Kidney (tissue), 14 donors: ENCODE results near the gene PSEN1. TPM values are rescaled to one million over a fixed set of nuclear protein-coding genes. Genes with fewer than 3 reads are reported as not detected.

Experiments
- DNase-seq, 5 donors: peaks; one replicate each; pipeline ENCODE4 v3.0.0-alpha.2; 2013 to 2020
- FAIRE-seq: peaks from 2 replicates; lab custom pipeline; 2012; peaks lifted over from hg19 to GRCh38; lab: Jason Lieb, UNC
- H3K27ac ChIP-seq, 2 donors: one replicate each; pipeline ENCODE4 v1.7.0; 2013; ENCODE audit warnings: low read depth in 2 of 2, low read length in 2 of 2, inconsistent platforms in 1 of 2
- H3K27me3 ChIP-seq: one replicate; pipeline ENCODE4 v1.7.1; 2013; ENCODE audit warnings: low read length, inconsistent platforms; ENCODE audit not compliant: control insufficient read depth, insufficient read depth
- H3K36me3 ChIP-seq, 3 donors: one replicate each; pipeline versions ENCODE4 v1.7.0 to v1.7.1; 2013; ENCODE audit warnings: low read length in 3 of 3, control low read depth in 1 of 3, inconsistent platforms in 1 of 3; ENCODE audit not compliant: insufficient read depth in 3 of 3, control insufficient read depth in 2 of 3
- H3K4me1 ChIP-seq, 3 donors: one replicate each; pipeline versions ENCODE4 v1.7.0 to v1.7.1; 2013; ENCODE audit warnings: low read length in 3 of 3, inconsistent platforms in 1 of 3, low read depth in 1 of 3; ENCODE audit not compliant: control insufficient read depth in 2 of 3, insufficient read depth in 2 of 3
- H3K4me3 ChIP-seq, 3 donors: one replicate each; pipeline versions ENCODE4 v1.7.0 to v1.8.1; 2013; ENCODE audit warnings: low read length in 3 of 3, control low read depth in 1 of 3, inconsistent platforms in 1 of 3
- H3K9ac ChIP-seq, 3 donors: one replicate each; pipeline versions ENCODE4 v1.7.0 to v1.7.1; 2013; ENCODE audit warnings: low read length in 3 of 3, control low read depth in 1 of 3, inconsistent platforms in 1 of 3
- H3K9me3 ChIP-seq, 3 donors: one replicate each; pipeline versions ENCODE4 v1.7.0 to v1.7.1; 2013; ENCODE audit warnings: low read length in 3 of 3, control low read depth in 1 of 3, inconsistent platforms in 1 of 3; ENCODE audit not compliant: control insufficient read depth in 2 of 3, insufficient read depth in 1 of 3
- intact Hi-C: fragments of 100-400 bp; cut with DNase I; formaldehyde crosslinking; loops from one replicate; pipeline ENCODE4 v1.11.1; 2022
- polyA plus RNA-seq: library from polyadenylated mRNA; stranded (reverse); fragments of 350-450 nt; fragmentation: Illumina TruSeq; extraction: RNeasy Lipid Tissue Mini Kit (QIAGEN cat#74804); gene quantifications from one replicate; pipeline ENCODE4 v1.2.3, GENCODE V29; 2014; ENCODE audit warnings: low read depth, low replicate concordance; ENCODE audit not compliant: insufficient read depth
- total RNA-seq: library from RNA; stranded (reverse); fragmentation: NEBNext Ultra II Directional; extraction: Animal tissue kit (Norgen Biotek cat#: 25700); gene quantifications from one replicate; pipeline ENCODE4 v1.2.1, GENCODE V29; 2021
- TF ChIP-seq, protein P1 (sequence below): IDR thresholded peaks from 3 replicates; pipeline ENCODE4 v1.5.1; 2012; ENCODE audit warnings: mild to moderate bottlenecking, moderate library complexity, borderline replicate concordance; ENCODE audit not compliant: insufficient read depth; ENCODE audit errors: extremely low read depth
- donor health status: control.
- donor health status: control.
- donor health status: control.
- donor health status: control.
- donor health status: control.
- donor health status: DM: yes; HTN: yes; CAD: no.
- donor health status: Normal renal cell carcinoma (clear cell type).

PSEN1 gene
- total and polyA plus RNA-seq, 2 donors from 2014 or later: 33.5 to 68.6 TPM

- H3K36me3 ChIP-seq: peaks cover 9 to 47% (median 20%) of the 10 kb centered on the region in 3 donors
- H3K4me1 ChIP-seq: no peaks in the 10 kb centered on the region
- intact Hi-C loops: no loop called here
- TF ChIP-seq, protein P1, sequence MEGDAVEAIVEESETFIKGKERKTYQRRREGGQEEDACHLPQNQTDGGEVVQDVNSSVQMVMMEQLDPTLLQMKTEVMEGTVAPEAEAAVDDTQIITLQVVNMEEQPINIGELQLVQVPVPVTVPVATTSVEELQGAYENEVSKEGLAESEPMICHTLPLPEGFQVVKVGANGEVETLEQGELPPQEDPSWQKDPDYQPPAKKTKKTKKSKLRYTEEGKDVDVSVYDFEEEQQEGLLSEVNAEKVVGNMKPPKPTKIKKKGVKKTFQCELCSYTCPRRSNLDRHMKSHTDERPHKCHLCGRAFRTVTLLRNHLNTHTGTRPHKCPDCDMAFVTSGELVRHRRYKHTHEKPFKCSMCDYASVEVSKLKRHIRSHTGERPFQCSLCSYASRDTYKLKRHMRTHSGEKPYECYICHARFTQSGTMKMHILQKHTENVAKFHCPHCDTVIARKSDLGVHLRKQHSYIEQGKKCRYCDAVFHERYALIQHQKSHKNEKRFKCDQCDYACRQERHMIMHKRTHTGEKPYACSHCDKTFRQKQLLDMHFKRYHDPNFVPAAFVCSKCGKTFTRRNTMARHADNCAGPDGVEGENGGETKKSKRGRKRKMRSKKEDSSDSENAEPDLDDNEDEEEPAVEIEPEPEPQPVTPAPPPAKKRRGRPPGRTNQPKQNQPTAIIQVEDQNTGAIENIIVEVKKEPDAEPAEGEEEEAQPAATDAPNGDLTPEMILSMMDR: no peak
- no peak overlapping the region for H3K27ac ChIP-seq
- H3K27me3 ChIP-seq: no peaks in the 10 kb centered on the region
- H3K9me3 ChIP-seq: no peaks in the 10 kb centered on the region
- no peak overlapping the region for H3K4me3 ChIP-seq
- no peak for FAIRE-seq
- H3K9ac ChIP-seq: no peak overlapping the region
- DNase-seq: no peak
Observed at GRCh38 chr14:73100334-73100733, 36.0 kb upstream of the PSEN1 start.

GRCh38 chr14:73102806-73103497 lies 33.4 kb upstream of the PSEN1 start:
- Histone ChIP-seq H3K9ac (no peak overlapping the region), H3K4me3 (no peak overlapping the region), H3K27me3 (no peaks in the 10 kb centered on the region), H3K36me3 (peaks cover 13 to 42% (median 16%) of the 10 kb centered on the region in 3 donors), H3K27ac (no peak overlapping the region), H3K9me3 (no peaks in the 10 kb centered on the region), H3K4me1 (no peaks in the 10 kb centered on the region)
- DNase-seq (no peak), FAIRE-seq (no peak)
- intact Hi-C loops: no loop called here
- TF ChIP-seq, protein P1: no peak

DNA sequence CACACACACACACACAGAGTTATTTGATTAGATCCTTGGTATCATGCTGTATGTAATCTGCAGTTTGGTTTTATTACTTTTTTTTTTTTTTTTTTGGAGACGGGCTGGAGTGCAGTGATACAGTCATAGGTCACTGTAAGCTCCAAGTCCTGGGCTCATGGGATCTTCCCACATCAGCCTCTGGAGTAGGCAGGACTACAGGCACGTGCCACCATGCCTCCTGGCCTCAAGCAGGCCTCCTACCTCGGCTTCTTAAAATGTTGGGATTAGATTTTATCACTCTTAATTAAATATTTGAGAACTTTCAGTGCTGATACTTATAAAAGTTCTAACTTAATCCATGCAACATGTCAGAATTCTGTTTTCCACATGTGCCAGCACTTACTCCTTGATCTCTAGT lies 31.3 kb upstream of the PSEN1 start:
- Histone ChIP-seq H3K9ac (no peak overlapping the region), H3K27ac (no peak overlapping the region), H3K27me3 (no peaks in the 10 kb centered on the region), H3K4me3 (no peak overlapping the region), H3K4me1 (no peaks in the 10 kb centered on the region), H3K9me3 (no peaks in the 10 kb centered on the region), H3K36me3 (peaks cover 21 to 44% (median 23%) of the 10 kb centered on the region in 3 donors)
- DNase-seq (no peak), FAIRE-seq (no peak)
- intact Hi-C loops: no loop called here
- TF ChIP-seq, protein P1: no peak
